Stimulated activated CD8-positive, alpha-beta memory T cell treated with anti-CD3 and anti-CD28 coated beads, Interleukin-4, amount 100 ng/mL, for 48 hours (primary cell): ENCODE results near the gene KIF22.

Experiments used
- DNase-seq: peaks from one replicate; pipeline ENCODE4 v3.0.0-alpha.2; 2020

Gene KIF22

GRCh38 chr16:29804455-29805231 is 14.1 kb downstream of the KIF22 start:
- DNase-seq: no peak

- peak; percentile 98 for DNase-seq
These were observed 14.9 kb downstream of the KIF22 start for GRCh38 chr16:29805232-29806098.

- no peak for DNase-seq
These were observed 15.6 kb downstream of the KIF22 start, which contains the start of gene MAZ for GRCh38 chr16:29806099-29806579. TSS of gene MAZ (plus strand) at chr16:29806529. CDS start at chr16:29806702, 173 bp downstream.

- peak; percentile 76 for DNase-seq
These were observed 16.3 kb downstream of the KIF22 start for GRCh38 chr16:29806641-29807425.

GRCh38 chr16:29807426-29808218 is 17.1 kb downstream of the KIF22 start:
- peak; percentile 93 for DNase-seq

GRCh38 chr16:29808219-29808900 is 17.8 kb downstream of the KIF22 start:
- DNase-seq: peak; percentile 60

GRCh38 chr16:29809031-29809747 is 18.6 kb downstream of the KIF22 start:
- no peak for DNase-seq

GRCh38 chr16:29809850-29810698 is 19.5 kb downstream of the KIF22 start:
- peak; percentile 71 for DNase-seq

GRCh38 chr16:29810699-29811169 is 20.2 kb downstream of the KIF22 start:
- DNase-seq: no peak

GRCh38 chr16:29811170-29811895 is 20.8 kb downstream of the KIF22 start:
- peak; percentile 88 for DNase-seq

- DNase-seq: peak; percentile 71
These were observed 21.5 kb downstream of the KIF22 start, which contains the start of gene PRRT2 for GRCh38 chr16:29811896-29812665. TSS of gene PRRT2 (plus strand) at chr16:29812193. CDS start at chr16:29813055, 862 bp downstream.

GRCh38 chr16:29812754-29813643 is 22.4 kb downstream of the KIF22 start:
- DNase-seq: no peak

GRCh38 chr16:29813644-29814562 is 23.4 kb downstream of the KIF22 start:
- no peak for DNase-seq

- DNase-seq: no peak
These were observed 24.0 kb downstream of the KIF22 start for GRCh38 chr16:29814592-29814991.

GRCh38 chr16:29815032-29815721 is 24.6 kb downstream of the KIF22 start:
- DNase-seq: peak; percentile 65
